K562 treated with DMSO at 1 percent for 24 hours (cell line): ENCODE results near the gene OR7E24. TPM values are rescaled to one million over a fixed set of nuclear protein-coding genes. Genes with fewer than 3 reads are reported as not detected.

ENCODE experiments used
- total RNA-seq: library from RNA; unstranded; fragments of 300-600 nt; gene quantifications from 2 replicates; pipeline ENCODE4 v1.2.3, GENCODE V29; 2022; ENCODE audit warnings: low read depth; ENCODE audit not compliant: insufficient read depth

OR7E24 gene
- total RNA-seq = not detected in 2 replicates

GRCh38 chr19:9250630-9251029, at the start of gene OR7E24:
Gene OR7E24 (plus strand): TSS chr19:9250930. CDS start chr19:9251044, 114 bp downstream.

GRCh38 chr19:9219489-9219888, 31.2 kb upstream of the OR7E24 start, which contains the start of gene OR7D4:
Gene OR7D4 (minus strand): TSS chr19:9219589. CDS start chr19:9214837, 4,752 bp downstream.

Other genes with a start within 250 kb of the OR7E24 start
- not detected in 2 replicates for gene MUC16, start 240.5 kb upstream of the OR7E24 start, total RNA-seq
- not detected in 2 replicates for gene OR1M1, start 163.9 kb upstream of the OR7E24 start, total RNA-seq
- gene OR7G2, start 143.5 kb upstream of the OR7E24 start, total RNA-seq = not detected in 2 replicates
- not detected in 2 replicates for gene OR7G1, start 135.2 kb upstream of the OR7E24 start, total RNA-seq
- gene OR7G3, start 124.0 kb upstream of the OR7E24 start, total RNA-seq = not detected in 2 replicates
- 15.4 and 16.9 TPM in 2 replicates for gene ZNF317, start 110.5 kb upstream of the OR7E24 start, total RNA-seq
- gene OR7D2, start 72.0 kb upstream of the OR7E24 start, total RNA-seq = 0.38 and 0.75 TPM in 2 replicates
- gene OR7D4, start 31.3 kb upstream of the OR7E24 start, total RNA-seq = not detected in 2 replicates
- gene ZNF699, start 58.9 kb downstream of the OR7E24 start, total RNA-seq = 2.9 and 5.7 TPM in 2 replicates
- gene ZNF559, start 73.2 kb downstream of the OR7E24 start, total RNA-seq = 5.7 and 8.4 TPM in 2 replicates
- gene ZNF177, start 112.1 kb downstream of the OR7E24 start, total RNA-seq = 2.2 and 7.2 TPM in 2 replicates
- 18.9 and 19.1 TPM in 2 replicates for gene ZNF266, start 184.6 kb downstream of the OR7E24 start, total RNA-seq
- gene ZNF560, start 247.7 kb downstream of the OR7E24 start, total RNA-seq = 0.19 TPM in 1 of 2 replicates, not detected in the other